HepG2 (cell line): ENCODE measurements around the gene CCDC91. TPM values are rescaled to one million over a fixed set of nuclear protein-coding genes. Genes with fewer than 3 reads are reported as not detected.

ENCODE experiments used
- ATAC-seq: fragments of 200-7000 bp; cut with Tn5 transposase; 3 replicates; pipeline ENCODE4 v1.9.1; 2020; ENCODE audit warnings: mild to moderate bottlenecking, moderate library complexity
- BruUV-seq: library from RNA; stranded (reverse); fragments of 400-500 nt; replicated peaks from 2 replicates; lab custom pipeline; 2021; lab: Mats Ljungman, UMichigan
- CTCF ChIA-PET: fragments of 300-600 bp; formaldehyde crosslinking; extraction: SDS; loops from one replicate; lab custom pipeline; 2021; ENCODE audit warnings: low total read pairs, inconsistent platforms, low intra/inter-chr PET ratio; lab: Yijun Ruan, JAX
- POLR2A ChIA-PET: fragments of 350-600 bp; sonication (Branson Sonifier 250); formaldehyde crosslinking; loops from one replicate; lab custom pipeline; 2020; ENCODE audit warnings: antibody characterized with exemption, inconsistent platforms; lab: Yijun Ruan, JAX
- DNase-seq: peaks from one replicate; pipeline ENCODE4 v3.0.0-alpha.2; 2015; ENCODE audit warnings: low spot score
- FAIRE-seq: peaks from 3 replicates; lab custom pipeline; 2011; peaks lifted over from hg19 to GRCh38; lab: Jason Lieb, UNC
- H2AFZ ChIP-seq: one replicate; pipeline ENCODE4 v1.6.1; 2011; ENCODE audit warnings: low read length, inconsistent platforms
- H3K27ac ChIP-seq: fragments of 300-600 bp; 3 replicates; pipeline ENCODE4 v1.8.0; 2011; ENCODE audit warnings: mixed run types, mild to moderate bottlenecking, mixed read lengths, low read length, inconsistent platforms; ENCODE audit not compliant: insufficient read depth; ENCODE audit errors: extremely low read length
- H3K27me3 ChIP-seq, 2 experiments: fragments of 200-600 bp in 1 of 2; 2 replicates in 1 of 2; 3 replicates in 1 of 2; pipeline versions ENCODE4 v1.6.0 to v1.8.0; 2011; ENCODE audit warnings: low read length in 2 of 2, mild to moderate bottlenecking in 2 of 2, moderate library complexity in 2 of 2, inconsistent platforms in 1 of 2; ENCODE audit not compliant: insufficient read depth in 2 of 2, control insufficient read depth in 1 of 2
- H3K36me3 ChIP-seq, 2 experiments: fragments of 200-600 bp in 1 of 2; replicated peaks in 1 of 2; 2 replicates in 1 of 2; 3 replicates in 1 of 2; pipeline versions ENCODE4 v1.5.1 to v1.8.0; 2011; ENCODE audit warnings: low read length in 2 of 2, inconsistent platforms in 1 of 2; ENCODE audit not compliant: insufficient read depth in 2 of 2, control insufficient read depth in 1 of 2
- H3K4me1 ChIP-seq: 2 replicates; pipeline ENCODE4 v1.5.1; 2012; ENCODE audit warnings: low read length, inconsistent platforms; ENCODE audit not compliant: insufficient read depth
- H3K4me2 ChIP-seq: 2 replicates; pipeline ENCODE4 v1.6.0; 2011; ENCODE audit warnings: low read depth, low read length, inconsistent platforms
- H3K4me3 ChIP-seq, 3 experiments: fragments of 200-600 bp in 1 of 3; sonication (generic), shearing (Covaris generic) in 1 of 3; replicated peaks in 1 of 3; 2 replicates each; pipeline ENCODE4 v1.5.1; 2011 to 2016; ENCODE audit warnings: low read length in 3 of 3, inconsistent platforms in 2 of 3, low read depth in 2 of 3, mild to moderate bottlenecking in 2 of 3, control low read depth in 1 of 3, mixed read lengths in 1 of 3; ENCODE audit not compliant: insufficient read depth in 1 of 3
- H3K79me2 ChIP-seq: one replicate; pipeline ENCODE4 v1.6.1; 2011; ENCODE audit warnings: low read length, inconsistent platforms; ENCODE audit not compliant: insufficient read depth
- H3K9ac ChIP-seq: 2 replicates; pipeline ENCODE4 v1.6.0; 2011; ENCODE audit warnings: mild to moderate bottlenecking, low read depth, low read length, inconsistent platforms; ENCODE audit not compliant: insufficient read depth
- H3K9me3 ChIP-seq: 2 replicates; pipeline ENCODE4 v1.5.1; 2012; ENCODE audit warnings: mild to moderate bottlenecking, low read length
- H4K20me1 ChIP-seq: 2 replicates; pipeline ENCODE4 v1.6.0; 2011; ENCODE audit warnings: inconsistent platforms, mild to moderate bottlenecking, low read length, moderate library complexity; ENCODE audit not compliant: insufficient read depth
- DMTF1 ChIP-seq: sonication (generic); formaldehyde crosslinking; IDR thresholded peaks from 2 replicates; pipeline ENCODE4 v1.4.0; 2020; ENCODE audit warnings: mild to moderate bottlenecking, missing genetic modification reagents
- ERF ChIP-seq: IDR thresholded peaks from 2 replicates; pipeline ENCODE4 v1.6.1; 2018; ENCODE audit warnings: missing biosample characterization, missing genetic modification reagents
- ETV6 ChIP-seq: sonication (generic); formaldehyde crosslinking; conservative IDR thresholded peaks from 2 replicates; pipeline ENCODE4 v1.4.0; 2020; ENCODE audit warnings: missing genetic modification reagents
- GPN1 ChIP-seq: sonication (generic); formaldehyde crosslinking; IDR thresholded peaks from 2 replicates; pipeline ENCODE4 v1.5.1; 2020; ENCODE audit warnings: missing genetic modification reagents, borderline replicate concordance
- LBX2 ChIP-seq: sonication (generic); formaldehyde crosslinking; IDR thresholded peaks from 2 replicates; pipeline ENCODE4 v1.5.0; 2020; ENCODE audit warnings: missing genetic modification reagents, mild to moderate bottlenecking, borderline replicate concordance
- PLRG1 ChIP-seq: fragments of 450-650 bp; conservative IDR thresholded peaks from 2 replicates; pipeline ENCODE4 v1.6.1; 2016
- PRDM10 ChIP-seq: sonication (generic); formaldehyde crosslinking; IDR thresholded peaks from 2 replicates; pipeline ENCODE4 v1.4.0; 2020; ENCODE audit warnings: low read depth, missing genetic modification reagents
- TERF1 ChIP-seq: sonication (generic); formaldehyde crosslinking; IDR thresholded peaks from 2 replicates; pipeline ENCODE4 v1.8.0; 2022; ENCODE audit warnings: mild to moderate bottlenecking, missing genetic modification reagents, moderate library complexity
- ZNF3 ChIP-seq: IDR thresholded peaks from 2 replicates; pipeline ENCODE4 v1.7.0; 2017; ENCODE audit warnings: inconsistent platforms
- ZNF513 ChIP-seq: sonication (generic); formaldehyde crosslinking; conservative IDR thresholded peaks from 2 replicates; pipeline ENCODE4 v1.5.0; 2020; ENCODE audit warnings: missing genetic modification reagents
- ZNF781 ChIP-seq: sonication (generic); formaldehyde crosslinking; IDR thresholded peaks from 2 replicates; pipeline ENCODE4 v1.5.1; 2020; ENCODE audit warnings: borderline replicate concordance, mild to moderate bottlenecking, missing genetic modification reagents; ENCODE audit errors: not compliant biosample characterization
- ZNF790 ChIP-seq: sonication (generic); formaldehyde crosslinking; IDR thresholded peaks from 2 replicates; pipeline ENCODE4 v1.8.0; 2022; ENCODE audit warnings: missing genetic modification reagents, mild to moderate bottlenecking, borderline replicate concordance
- WGBS: methylation state at CpG from one replicate; pipeline ENCODE4 v1.1.6; 2017; ENCODE audit warnings: low lambda C conversion rate; 5-methylcytosine and 5-hydroxymethylcytosine counted together
- in situ Hi-C: cut with HindIII; loops from 2 replicates; pipeline ENCODE4 v1.10.0; 2017; ENCODE audit warnings: low pct_unique_long_range_greater_than_20kb; ENCODE audit not compliant: extremely low pct_ligation_motif_present
- intact Hi-C: fragments of 100-400 bp; cut with micrococcal nuclease; formaldehyde crosslinking; loops from one replicate; pipeline ENCODE4 v1.10.0; 2022; ENCODE audit not compliant: unreplicated experiment
- polyA plus RNA-seq, 8 experiments: library from polyadenylated mRNA; depleted of rRNA in 3 of 8; stranded (reverse) in 7 of 8; unstranded in 1 of 8; fragments of >200 nt; fragmentation: Illumina TruSeq in 4 of 8; extraction: Trizol in 4 of 8; gene quantifications; 2 replicates each; pipeline versions ENCODE4 v1.2.1 to v1.2.3, GENCODE V29; 2011 to 2016; ENCODE audit warnings: low read depth in 4 of 8, missing spikeins in 1 of 8, mixed read lengths in 1 of 8; ENCODE audit not compliant: insufficient read depth in 1 of 8
- total RNA-seq, 5 experiments: library from RNA; depleted of rRNA; stranded (reverse); fragments of >200 nt; fragmentation: Illumina TruSeq; extraction: Trizol; gene quantifications; 2 replicates each; pipeline ENCODE4 v1.2.3, GENCODE V29; 2016; ENCODE audit warnings: low read depth in 1 of 5
- TF ChIP-seq, protein P1 (sequence below): sonication (generic); formaldehyde crosslinking; IDR thresholded peaks from 2 replicates; pipeline ENCODE4 v1.5.1; 2020; ENCODE audit warnings: missing genetic modification reagents, mild to moderate bottlenecking, borderline replicate concordance

The CCDC91 gene
- total and polyA plus RNA-seq, 2 of the 13 experiments (the other 11 are each of a cell fraction or from before 2014, with no cell fraction given): 9.8 to 15.8 TPM

- POLR2A ChIA-PET: no interaction called here
- no peaks in the 10 kb centered on the region for H4K20me1 ChIP-seq
- no peaks in the 10 kb centered on the region for H3K4me1 ChIP-seq
- no peak overlapping the region for H3K4me2 ChIP-seq
- in situ Hi-C loops: no loop called here
- no peak overlapping the region for H3K9ac ChIP-seq
- no peaks in the 10 kb centered on the region for H3K79me2 ChIP-seq
- H2AFZ ChIP-seq: no peak overlapping the region
- no peak for ATAC-seq
- BruUV-seq: no TSS peak
- CTCF ChIA-PET: no interaction called here
- H3K27me3 ChIP-seq: no peaks in the 10 kb centered on the region
- intact Hi-C loops: no loop called here
- no peak overlapping the region for H3K27ac ChIP-seq
- WGBS: 94% methylated on average over 4 of the region's 4 CpGs
- no peak for DNase-seq
- H3K36me3 ChIP-seq: no peaks in the 10 kb centered on the region
- no peak for FAIRE-seq
- no peaks in the 10 kb centered on the region for H3K9me3 ChIP-seq
- H3K4me3 ChIP-seq: no peak overlapping the region
- no peak for TF ChIP-seq LBX2
- TF ChIP-seq ZNF790 (CRISPR knock-in tag): no peak
- no peak for TF ChIP-seq ZNF3 (CRISPR knock-in tag)
- TF ChIP-seq ERF (CRISPR knock-in tag): no peak
- no peak for TF ChIP-seq GPN1
- TF ChIP-seq ZNF781 (CRISPR knock-in tag): no peak
- TF ChIP-seq DMTF1 (CRISPR knock-in tag): no peak
- TF ChIP-seq PRDM10 (CRISPR knock-in tag): no peak
- TF ChIP-seq PLRG1: no peak
- TF ChIP-seq, protein P1, sequence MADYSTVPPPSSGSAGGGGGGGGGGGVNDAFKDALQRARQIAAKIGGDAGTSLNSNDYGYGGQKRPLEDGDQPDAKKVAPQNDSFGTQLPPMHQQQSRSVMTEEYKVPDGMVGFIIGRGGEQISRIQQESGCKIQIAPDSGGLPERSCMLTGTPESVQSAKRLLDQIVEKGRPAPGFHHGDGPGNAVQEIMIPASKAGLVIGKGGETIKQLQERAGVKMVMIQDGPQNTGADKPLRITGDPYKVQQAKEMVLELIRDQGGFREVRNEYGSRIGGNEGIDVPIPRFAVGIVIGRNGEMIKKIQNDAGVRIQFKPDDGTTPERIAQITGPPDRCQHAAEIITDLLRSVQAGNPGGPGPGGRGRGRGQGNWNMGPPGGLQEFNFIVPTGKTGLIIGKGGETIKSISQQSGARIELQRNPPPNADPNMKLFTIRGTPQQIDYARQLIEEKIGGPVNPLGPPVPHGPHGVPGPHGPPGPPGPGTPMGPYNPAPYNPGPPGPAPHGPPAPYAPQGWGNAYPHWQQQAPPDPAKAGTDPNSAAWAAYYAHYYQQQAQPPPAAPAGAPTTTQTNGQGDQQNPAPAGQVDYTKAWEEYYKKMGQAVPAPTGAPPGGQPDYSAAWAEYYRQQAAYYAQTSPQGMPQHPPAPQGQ (CRISPR knock-in tag): no peak
- TF ChIP-seq ETV6 (CRISPR knock-in tag): no peak
- TF ChIP-seq TERF1 (CRISPR knock-in tag): no peak
- TF ChIP-seq ZNF513 (CRISPR knock-in tag): no peak
Observed at GRCh38 chr12:28453686-28454085, 263.4 kb downstream of the CCDC91 start.
